Right forelimb (tissue), 1 donor: ENCODE measurements around the gene FOXN3.

Experiments used
- DNase-seq: peaks from one replicate; pipeline ENCODE4 v3.0.0-alpha.2; 2018

FOXN3 gene

DNA sequence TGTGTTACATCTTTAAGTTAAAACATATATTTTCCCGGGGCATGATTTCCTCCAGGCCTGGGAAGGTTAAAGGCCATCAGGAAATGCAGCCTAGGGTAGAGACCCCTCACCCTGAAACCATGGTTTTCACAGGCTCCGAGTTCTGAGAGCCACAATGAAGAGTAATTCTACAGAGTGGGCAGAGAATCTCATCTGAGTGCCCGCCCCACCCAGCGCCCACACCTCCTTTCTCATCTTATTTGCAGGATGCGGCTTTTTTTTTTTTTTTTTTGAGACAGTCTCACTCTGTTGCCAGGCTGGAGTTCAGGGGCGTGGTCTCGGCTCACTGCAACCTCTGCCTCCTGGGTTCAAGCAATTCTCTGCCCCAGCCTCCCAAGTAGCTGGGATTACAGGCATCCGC, 170.7 kb downstream of the FOXN3 start:
- no peak for DNase-seq

GRCh38 chr14:89245802-89246201, 171.2 kb downstream of the FOXN3 start:
- DNase-seq, result no peak

DNA sequence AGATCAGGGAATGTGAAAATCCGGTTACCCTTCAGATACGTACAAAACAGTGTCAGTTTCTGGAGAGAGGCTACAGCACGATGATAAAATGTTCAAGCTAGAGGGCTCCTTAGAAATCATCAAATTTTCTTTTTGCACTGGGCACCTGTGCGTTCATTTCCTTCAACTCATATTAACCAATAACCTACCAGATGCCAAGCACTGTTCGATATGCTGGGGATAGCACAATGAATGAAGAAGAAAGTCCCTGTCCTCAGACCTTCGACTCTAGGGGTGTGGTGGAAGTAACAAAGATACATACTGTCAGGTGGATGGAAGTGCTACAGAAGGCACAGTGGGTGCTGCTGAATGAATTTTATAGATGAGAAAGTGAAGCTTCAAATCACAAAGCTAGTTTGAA, 172.3 kb downstream of the FOXN3 start:
- no peak for DNase-seq

DNA sequence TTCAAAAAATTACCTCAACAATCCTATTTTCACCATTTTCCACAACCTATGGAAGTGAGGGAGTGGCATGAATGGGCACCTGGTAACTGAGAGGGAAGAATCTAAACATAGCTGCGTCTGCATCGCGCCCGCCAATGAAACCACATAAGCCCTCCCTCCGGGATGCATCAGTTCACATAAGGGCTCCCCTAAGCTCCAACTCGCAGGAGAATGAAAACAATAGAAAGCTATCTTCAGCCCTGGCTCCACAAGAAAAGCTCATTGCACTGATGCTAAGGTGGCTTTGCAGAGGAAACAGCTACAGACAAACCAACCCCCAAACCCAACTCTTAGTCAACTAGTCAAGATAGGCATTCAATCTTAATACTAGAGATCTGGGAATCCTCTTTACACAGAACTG, 173.3 kb downstream of the FOXN3 start:
- DNase-seq, result no peak

- DNase-seq, result no peak
These were observed 173.7 kb downstream of the FOXN3 start for GRCh38 chr14:89243286-89243685.

- DNase-seq, result no peak
These were observed 174.3 kb downstream of the FOXN3 start for GRCh38 chr14:89242652-89243279.

DNA sequence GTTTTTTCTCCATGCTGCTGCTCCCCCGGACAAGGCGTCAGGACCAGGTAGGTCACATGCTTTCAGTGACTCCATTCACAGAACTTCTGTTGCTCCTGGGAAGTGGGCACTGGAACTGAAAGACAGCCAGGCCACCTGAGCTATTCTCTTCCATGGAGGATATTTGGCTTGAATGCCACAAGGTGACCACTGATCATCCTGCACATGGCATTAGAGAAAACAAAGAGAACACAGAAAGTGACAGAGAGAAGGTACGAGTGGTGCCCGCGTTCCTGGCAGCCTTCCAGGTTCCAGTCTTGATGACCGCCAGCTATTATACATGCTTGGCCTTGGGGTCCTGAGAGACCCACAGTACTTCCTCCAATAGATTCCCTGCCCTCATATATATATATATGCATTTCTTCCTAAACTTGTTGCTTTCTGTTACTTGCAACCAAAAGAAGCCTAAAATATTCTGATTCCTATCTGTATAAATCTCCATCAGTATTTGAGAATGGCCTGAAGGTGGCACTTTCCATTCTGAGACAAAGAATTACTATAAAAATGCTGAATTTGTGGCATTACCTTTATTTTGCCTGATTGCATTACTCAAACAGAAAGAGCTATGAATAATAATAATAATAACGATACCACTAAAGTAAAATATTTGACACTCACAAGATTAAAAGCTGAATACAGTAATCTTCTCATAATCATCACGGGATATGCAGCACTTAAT, 174.9 kb downstream of the FOXN3 start:
- no peak for DNase-seq

- DNase-seq, result no peak
These were observed 175.8 kb downstream of the FOXN3 start for GRCh38 chr14:89241257-89241656.

DNA sequence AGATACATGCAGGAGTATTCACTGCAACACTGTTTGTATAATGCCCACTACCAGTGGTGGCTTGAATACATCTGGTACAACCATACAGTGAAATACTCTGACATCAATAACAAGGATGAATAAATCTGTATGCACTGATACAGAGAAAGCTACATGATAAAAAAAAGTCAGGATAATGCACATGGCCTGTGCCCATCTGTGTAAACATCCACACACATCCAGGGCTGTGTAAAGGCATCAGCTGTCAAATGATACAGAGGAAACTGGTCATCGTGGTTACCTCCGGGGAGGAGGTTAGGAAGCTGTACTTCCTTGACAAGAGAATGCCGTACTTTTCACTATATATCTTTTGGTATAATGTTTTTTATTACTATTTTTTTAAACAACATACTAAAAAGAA, 176.6 kb downstream of the FOXN3 start:
- DNase-seq, result no peak

- no peak for DNase-seq
These were observed 178.0 kb downstream of the FOXN3 start for GRCh38 chr14:89239023-89239422.

DNA sequence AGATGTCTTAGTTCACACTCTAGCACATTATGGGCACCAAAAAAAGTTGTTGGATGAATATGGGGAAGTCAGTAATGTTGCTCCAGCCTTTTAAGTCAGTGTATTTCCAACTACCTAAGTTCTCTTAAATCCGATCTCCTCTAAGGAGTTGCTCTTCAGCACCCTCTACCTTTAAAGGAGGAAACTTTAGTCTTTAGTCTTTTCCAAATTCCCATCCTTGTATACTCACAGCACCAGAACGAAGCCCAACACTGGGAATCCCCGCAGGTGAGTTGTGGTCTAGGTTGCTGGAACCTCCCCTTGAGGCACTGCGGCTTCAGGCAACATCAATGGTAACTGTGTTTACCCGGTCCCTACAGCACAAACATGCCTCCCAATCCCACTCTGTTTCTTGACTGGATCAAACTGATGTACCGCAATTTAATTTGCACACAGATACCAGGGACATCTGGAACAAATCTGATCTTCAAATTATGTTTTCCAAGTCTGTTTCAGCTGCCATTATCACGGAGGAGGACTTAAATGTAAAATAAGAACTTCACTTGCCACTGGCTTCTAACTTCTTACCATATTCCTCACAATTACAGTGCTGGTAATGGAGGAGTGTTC, 179.0 kb downstream of the FOXN3 start:
- no peak for DNase-seq

DNA sequence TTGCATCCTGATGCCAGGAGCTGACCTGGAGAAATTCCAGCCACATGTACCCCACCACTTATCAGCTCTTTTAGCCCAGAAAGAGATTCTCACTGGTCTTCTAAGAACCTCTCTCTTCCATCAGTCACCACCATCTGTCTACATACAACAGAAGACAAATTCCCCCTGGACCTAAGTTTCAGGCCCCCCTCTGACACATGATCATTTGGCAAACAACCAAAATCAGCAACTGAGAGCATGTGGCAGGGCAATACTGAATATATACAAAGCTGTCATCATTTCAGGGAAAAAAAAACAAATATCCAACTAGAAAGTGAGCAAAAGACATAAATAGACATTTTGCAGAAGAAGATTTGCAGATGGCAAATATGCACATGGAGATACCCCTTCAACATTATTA, 180.2 kb downstream of the FOXN3 start:
- DNase-seq, result no peak

- DNase-seq, result no peak
These were observed 183.8 kb downstream of the FOXN3 start for GRCh38 chr14:89233184-89233583.

GRCh38 chr14:89232265-89233070, 184.6 kb downstream of the FOXN3 start:
- no peak for DNase-seq

DNA sequence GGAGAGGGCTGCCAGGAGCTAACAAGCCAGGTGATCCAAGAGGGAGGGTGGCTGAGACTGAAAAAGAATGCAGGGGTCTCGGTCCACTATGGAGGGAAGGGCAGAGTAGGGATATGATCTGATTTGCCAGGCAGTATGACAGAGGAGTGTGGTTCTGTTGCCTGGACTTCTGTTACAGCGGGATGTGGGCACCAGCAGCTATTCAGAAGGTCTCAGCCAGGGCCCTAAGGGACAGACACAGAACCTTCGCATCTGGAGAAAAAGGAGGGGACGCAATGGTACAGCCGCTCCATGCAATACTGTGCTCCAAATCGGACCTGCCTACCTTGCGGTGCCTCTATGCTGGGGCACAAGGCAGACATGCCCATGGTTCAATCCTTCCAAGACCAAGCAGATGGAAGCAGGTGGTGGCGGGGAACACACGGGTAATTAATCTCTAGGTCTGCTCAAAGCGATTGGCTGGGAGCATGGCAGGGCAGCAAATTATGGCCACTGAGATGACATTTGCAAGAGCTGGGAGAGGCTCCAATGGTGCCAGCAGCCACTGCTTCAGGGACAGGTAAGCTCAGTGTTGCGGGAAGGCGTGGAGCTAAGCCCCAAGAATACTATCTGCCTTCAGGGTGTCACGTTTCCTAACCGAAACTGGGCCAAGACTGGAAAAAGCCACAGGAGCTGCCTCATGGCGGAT, 185.5 kb downstream of the FOXN3 start:
- DNase-seq, result no peak

- no peak for DNase-seq
These were observed 188.0 kb downstream of the FOXN3 start for GRCh38 chr14:89228921-89229639.

DNA sequence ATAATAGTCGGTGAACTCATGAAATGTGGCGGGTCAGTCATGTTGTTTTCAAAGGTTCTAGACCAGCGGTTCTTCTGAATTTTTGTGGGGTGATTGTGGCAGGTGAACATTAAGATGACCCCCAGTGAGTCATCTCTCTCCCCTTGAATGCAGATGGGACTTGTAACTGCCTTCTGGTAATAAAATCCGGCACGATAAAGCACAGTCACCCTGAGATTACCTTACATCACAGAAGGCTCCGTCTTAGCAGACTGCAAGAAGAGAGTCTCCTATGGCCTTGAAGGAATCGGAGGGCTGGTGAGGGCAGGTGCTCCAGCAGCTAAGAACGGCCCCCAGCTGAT, 189.6 kb downstream of the FOXN3 start:
- no peak for DNase-seq

DNA sequence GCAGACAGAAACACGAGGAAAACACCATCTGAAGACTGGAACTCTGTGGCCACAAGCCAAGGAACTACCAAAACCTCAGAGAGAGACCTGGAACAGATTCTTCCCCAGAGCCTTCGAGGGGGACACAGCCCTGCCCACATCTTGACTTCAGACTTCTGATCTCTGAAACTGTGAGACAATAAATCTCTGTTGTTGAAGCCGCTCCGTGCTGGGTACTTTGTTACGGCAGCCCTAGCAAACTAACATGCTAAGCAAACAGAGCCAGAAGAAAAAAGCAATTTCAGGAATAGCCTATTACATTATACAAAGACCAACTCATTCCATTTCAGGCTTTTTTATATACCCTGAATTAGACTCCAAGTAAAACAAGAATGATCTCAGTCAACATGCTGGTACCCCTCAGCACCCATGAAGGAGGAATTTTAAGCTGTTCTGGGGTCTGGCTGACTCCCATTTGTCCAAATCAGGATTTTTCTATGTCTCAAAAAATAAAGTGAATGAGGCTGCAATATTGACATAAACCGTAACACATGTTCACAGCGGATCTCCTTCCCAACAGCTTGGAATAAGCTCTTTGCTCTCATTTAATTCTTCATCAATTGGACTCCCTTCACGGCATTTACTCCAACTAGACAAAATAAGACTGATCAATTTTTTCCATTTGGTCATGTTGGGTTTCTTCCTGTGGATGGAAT, 190.1 kb downstream of the FOXN3 start:
- peak; percentile 64 for DNase-seq

DNA sequence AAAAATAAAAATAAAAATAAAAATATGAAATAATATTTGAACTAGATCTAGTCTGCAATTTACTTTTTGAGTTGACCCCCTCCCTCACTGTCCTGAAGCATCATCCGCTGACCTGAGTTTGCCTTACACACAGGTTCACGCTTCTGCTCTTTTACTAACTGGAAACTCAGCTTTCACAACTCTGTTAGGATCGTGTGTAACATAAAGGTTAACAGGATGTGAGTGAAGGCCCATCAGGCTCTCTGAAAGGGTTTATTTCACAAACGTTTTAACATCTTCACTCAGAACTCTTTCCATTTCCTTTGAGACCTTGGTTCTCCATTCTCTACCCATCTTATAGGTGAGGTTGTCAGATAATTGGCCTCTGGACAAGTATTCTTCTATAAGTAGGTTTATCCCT, 191.4 kb downstream of the FOXN3 start:
- DNase-seq, result no peak

DNA sequence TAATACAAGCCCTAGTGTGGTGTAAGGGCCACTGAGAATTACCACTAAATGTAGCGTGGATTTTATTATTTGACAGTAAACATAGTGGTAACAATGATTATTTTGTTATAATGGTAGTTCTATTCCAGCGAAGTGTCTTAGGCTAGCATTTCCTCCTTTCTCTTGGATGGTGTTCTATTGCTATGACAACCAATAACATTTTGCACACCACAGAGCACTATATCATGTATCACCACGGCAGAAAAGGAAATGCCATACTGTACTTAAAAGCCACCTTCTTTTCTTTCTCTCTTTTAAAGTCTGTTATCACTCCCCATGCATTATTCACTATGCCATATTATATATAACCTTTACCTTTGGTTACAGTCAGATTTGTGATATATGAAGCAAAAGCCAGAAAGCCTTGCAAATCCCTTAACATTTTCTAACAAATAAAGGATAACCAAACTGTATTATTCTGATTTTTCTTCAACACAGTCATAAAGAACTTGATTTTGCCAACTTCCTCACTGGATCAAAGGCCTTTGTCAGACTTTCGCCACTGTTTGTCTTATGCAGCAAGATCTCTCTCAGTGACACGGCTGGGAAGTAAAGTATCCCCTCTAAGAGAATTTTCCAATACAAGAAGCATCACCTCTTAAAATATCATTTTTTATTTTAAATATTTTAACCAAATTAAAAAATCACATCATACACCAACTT, 195.8 kb downstream of the FOXN3 start:
- no peak for DNase-seq

DNA sequence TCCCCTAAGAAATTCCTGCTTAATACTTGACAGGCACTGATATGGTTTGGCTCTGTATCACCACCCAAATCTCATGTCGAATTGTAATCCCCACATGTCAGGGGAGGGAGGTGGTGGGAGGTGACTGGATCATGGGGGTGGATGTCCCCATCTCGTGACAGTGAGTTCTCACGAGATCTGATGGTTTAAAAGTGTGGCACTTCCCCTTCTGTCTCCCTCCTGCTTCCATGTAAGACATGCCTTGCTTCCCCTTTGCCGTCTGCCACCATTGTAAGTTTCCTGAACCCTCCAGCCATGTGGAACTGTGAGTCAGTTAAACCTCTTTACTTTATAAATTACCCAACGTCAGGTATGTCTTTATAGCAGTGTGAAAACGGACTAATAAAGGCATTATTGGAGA, 198.0 kb downstream of the FOXN3 start:
- DNase-seq, result no peak
